NCI-H345 treated with DMSO at 0.1 percent for 48 hours (cell line): ENCODE measurements around the gene XXYLT1.

Experiments
- DNase-seq: peaks from one replicate; lab custom pipeline; 2025; ENCODE audit not compliant: unreplicated experiment; lab: John Stamatoyannopoulos, UW

The XXYLT1 gene

DNA sequence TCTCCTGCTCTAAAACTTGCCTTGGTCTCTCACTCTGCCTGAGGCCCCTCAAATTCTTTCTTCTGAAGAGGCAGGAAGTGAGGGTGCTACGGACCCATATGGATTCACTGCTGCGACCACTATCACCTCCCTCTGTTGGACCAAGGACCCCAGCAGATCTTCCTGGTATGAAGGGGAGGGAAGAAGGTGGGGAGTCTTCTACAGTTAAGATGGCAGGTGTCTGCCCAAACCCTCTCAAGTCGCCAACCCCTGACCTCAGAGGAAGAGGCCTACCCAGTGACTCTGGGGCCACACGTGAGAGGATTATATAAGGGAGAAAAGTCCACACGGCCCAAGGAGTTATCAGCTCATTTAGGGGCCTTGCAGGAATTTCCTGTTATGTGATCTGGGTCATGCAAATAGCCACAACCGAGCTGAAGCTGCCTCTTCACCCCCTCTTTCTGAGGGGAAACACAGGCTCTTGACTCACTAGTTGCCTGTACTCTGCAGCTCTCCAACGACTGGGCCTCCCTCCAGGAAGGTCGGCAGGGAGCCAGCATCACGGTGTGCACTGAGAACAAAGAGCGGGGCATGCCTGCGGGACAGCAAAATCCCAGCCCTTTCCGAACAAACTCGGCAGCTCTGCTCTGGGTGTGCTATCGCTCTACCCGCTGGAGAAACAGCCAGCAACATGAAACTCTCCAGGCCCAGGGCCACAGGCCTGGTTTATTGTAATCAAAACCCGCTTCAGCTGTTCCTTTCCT lies 116.0 kb downstream of the XXYLT1 start:
- peak; percentile 94 for DNase-seq

DNA sequence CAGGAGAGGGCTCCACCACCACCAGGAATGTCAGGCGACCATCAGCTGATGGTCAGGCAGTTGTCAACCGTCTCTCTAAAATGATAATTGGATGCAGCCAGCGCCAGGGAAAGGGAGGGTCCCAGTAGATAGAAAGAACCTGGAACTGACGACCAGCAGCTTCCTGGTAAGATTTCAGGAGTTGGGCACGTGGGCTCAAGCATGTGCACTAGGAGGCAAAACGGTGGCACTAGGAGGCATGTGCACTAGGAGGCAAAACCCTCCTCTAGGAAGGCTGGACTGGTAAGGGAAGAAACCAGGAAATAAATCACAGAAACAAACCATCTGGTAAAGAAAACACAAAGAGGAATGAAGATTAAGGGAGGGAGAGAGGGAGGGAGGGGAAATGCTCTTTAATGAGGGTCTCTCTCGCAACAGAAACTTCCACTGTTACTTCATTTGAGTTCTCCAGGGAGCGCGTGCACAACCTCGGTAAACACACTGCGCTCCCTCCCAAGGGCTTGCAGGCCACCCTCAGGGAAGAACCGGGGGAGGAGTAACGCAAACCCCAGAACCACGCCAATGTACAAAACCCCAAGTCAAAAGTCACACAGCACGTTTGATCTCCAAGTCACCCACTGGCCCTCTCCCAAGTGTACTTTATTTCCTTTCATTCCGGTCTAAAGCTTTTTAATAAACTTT lies 116.7 kb downstream of the XXYLT1 start:
- no peak for DNase-seq

DNA sequence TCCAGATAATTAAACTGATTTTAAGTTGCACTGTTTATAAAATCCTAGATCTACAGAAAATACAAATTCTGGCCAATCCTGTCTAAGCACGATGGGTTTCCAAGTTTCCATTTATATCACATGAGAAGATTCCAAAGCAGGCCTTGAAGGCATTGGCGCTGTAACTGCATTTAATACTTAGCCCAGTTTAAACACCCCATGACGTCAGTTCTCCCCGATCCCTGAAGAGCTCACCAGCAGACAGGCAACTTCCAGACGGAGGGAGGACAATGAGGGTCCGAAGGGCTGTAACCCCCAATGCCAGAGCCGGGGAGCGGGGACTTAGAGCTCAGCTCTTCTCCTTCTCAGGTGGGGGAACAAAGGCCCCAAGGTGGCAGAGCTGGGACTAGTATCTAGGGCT lies 117.3 kb downstream of the XXYLT1 start:
- DNase-seq, result no peak

DNA sequence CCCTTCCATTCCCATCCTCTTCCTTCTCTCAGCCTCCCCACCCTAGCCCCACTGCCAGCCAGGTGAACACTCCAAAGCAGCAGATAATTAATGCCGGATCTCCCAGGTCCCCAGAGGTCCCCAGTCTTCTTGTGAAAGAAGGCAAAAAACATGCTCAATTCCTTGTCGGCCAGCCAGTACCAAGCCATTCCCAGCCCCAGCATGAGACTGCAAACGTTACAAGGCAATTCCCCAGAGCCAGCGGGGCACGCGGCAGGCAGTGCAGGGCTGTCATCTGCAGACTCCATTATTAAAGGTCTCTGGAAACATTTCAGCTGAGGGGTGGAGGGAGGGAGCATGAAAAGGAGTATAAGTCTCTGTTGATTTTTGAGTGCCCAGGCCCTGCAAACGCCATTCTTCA lies 117.8 kb downstream of the XXYLT1 start:
- DNase-seq, result peak; percentile 60

DNA sequence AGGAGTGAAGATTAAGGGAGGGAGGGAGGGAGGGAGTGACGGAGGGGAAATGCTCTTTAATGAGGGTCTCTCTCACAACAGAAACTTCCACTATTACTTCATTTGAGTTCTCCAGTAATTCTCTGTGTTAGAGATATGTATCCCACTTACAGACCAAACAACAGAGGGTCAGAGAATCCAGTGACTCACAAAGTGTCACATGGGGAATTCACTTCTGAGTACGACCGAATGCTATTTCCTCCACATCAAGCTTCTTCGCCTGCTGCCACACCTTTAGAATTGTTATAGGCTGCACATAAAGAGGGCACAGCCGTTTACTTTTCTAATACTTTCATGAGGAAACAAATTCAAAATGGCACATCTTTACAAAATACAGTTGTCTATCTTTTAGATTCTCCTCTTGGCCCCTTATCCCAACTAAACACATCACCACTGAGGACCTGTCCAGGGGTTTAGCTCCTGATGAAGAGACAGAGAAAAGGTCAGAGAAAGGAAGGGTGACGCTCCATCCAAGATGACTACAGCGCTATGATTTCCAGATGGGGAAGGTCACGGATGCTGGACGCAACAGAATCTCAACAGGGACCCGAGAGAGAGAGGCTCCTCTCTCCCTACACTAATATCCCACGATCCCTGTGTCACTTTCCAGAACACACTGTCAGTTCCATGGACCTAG lies 119.0 kb downstream of the XXYLT1 start:
- no peak for DNase-seq

- no peak for DNase-seq
These were observed 119.6 kb downstream of the XXYLT1 start for GRCh38 chr3:195151402-195151801.

DNA sequence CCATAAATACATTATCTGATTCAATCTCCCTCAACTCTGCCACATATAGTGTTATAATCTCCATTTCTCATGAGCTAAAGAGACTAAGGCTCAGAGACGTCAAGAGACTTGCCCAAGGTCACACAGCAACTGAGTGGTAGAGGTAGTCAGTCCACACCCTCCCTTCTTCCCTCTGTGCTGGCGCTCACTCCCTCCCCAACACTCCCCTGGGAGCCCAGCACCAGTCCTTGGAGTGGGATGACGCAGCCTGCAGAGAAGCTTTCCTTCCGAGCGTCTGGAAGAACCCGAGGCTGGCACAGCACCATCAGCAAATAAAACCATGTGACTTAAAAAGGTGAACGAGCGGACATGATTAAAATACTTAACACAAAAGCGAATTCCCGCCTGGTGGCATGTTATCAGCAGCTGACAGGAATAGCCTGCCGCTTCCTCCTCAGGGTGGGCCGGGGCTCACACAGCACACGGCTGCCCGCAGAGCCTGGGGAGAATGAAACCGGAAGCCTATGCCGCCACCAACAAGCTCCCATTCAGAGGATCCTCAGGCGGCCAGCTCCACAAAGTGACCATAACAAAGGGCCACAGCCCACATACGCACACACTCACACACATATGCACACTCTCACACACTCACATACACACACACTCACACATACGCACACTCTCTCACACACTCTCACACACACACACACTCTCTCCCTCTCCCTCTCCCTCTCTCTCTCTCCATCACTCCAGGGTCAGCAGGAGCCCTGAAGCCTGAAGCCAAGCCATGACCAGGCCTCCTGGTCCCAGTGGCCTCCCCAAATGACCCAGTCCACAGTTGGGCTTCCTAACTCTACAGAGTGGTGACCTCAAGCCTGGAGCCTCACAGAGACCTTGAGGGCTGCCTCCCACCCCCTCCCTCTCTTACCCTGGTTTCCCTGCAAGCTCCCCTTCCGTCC lies 120.5 kb downstream of the XXYLT1 start:
- DNase-seq, result no peak

DNA sequence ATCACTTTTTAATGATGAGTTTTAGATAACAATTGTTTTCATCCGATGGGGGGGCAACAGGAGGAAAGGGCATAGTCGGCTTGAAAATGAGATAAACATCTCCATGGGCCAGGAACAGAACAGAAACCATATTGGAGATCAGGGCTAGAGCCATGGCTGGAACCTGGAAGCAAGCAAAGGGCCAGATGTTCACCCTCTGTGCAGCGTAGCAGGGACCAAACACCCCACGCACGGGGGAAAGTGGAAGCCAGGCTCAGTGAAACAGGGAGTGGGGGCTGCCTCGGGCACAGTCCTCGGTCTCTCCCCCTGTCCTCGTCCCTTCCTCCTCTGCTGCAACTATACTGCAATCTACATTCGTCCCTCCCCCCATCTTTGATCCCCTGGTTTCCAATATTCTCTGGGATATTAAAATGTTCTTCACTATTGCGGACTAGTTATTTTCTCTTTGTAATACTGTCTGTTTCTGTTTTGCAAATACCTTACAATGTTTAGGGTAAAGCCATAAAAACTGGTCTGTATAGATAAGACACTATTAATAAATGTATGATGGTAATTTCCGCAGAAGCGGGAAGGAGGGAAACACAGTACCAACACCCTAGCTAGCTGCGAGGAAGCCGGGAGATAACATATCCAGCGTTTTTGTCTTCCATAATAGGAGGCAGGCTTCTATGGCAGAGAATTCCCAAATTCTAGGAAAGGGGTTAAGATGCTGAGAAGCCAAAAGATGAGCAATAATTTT lies 121.5 kb downstream of the XXYLT1 start:
- no peak for DNase-seq

- no peak for DNase-seq
These were observed 122.4 kb downstream of the XXYLT1 start for GRCh38 chr3:195148549-195148948.

GRCh38 chr3:195147649-195148080 lies 123.3 kb downstream of the XXYLT1 start:
- no peak for DNase-seq

DNA sequence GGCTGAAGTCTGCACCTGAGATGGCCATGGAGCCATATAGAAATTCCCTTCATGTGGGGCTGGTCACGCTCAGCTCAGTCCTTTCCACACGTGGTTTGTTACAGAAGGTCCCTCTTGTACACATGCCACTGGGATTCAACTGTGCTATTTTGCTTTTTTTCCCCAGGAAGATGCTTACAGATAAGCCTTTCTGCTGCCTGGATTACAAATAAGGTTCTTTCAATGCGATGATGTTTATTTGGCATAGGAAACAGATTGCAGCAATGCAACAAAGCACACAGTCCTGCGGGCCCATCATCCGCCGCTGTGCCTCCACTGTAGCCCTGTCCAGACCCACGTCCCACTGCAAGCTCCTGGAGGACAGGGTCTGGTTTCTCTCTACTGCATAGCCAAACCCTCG lies 124.8 kb downstream of the XXYLT1 start:
- DNase-seq, result no peak

GRCh38 chr3:195145579-195145978 lies 125.4 kb downstream of the XXYLT1 start:
- no peak for DNase-seq

GRCh38 chr3:195143221-195143620 lies 127.7 kb downstream of the XXYLT1 start:
- no peak for DNase-seq

- DNase-seq, result no peak
These were observed 128.4 kb downstream of the XXYLT1 start for GRCh38 chr3:195142519-195142918.

- DNase-seq, result no peak
These were observed 129.9 kb downstream of the XXYLT1 start for GRCh38 chr3:195140816-195141793.

GRCh38 chr3:195140410-195140809 lies 130.5 kb downstream of the XXYLT1 start:
- no peak for DNase-seq

- no peak for DNase-seq
These were observed 131.1 kb downstream of the XXYLT1 start for GRCh38 chr3:195139876-195140240.

DNA sequence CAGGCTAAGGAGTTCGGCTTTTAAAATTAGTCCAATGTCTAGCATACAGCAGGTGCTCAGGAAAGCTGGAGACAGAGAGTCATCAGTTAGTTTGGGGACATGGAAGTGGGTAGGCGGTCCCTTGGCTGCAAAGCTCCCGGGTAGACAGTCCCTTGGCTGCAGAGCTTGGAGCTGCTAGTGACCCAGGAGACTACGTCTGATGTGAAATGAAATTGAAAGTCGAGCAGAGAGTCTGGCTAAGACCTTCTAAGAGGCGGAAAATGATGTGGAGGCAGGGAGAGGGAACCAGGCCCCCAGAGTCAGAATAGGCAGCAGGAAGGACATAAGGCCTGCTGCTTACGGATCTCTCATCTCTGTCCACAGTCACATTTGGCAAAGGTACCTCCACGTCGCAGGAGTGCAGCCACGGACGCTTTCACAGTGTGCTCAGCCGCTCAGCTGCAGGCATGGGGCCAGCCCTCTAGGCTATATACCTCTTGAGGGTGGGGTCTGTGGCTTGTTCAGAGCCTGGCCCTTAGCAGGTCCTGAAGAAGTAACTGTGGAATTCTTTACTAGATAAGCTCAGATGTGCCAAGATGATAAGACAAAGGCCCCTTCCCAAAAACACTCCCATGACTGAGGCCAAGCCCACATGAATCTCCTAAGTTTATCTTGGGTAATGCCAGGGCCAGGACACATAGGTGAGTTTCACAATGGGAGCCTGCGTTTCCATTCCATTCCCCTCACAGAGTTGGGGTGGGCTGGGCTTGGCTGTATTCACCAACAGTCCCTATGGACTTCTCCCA lies 131.7 kb downstream of the XXYLT1 start:
- DNase-seq, result no peak
